Ovary (tissue), 9 donors: ENCODE measurements around the gene COPS6. TPM values are rescaled to one million over a fixed set of nuclear protein-coding genes. Genes with fewer than 3 reads are reported as not detected.

Experiments
- DNase-seq, 5 donors: peaks; one replicate each; pipeline ENCODE4 v3.0.0-alpha.2; 2019 to 2020
- H3K27ac ChIP-seq, 2 donors: fragments of 200-600 bp; one replicate each; pipeline versions ENCODE4 v1.5.1 to v1.8.0; 2019 to 2022
- H3K27me3 ChIP-seq: fragments of 200-600 bp; one replicate; pipeline ENCODE4 v1.8.0; 2022
- H3K36me3 ChIP-seq: fragments of 200-600 bp; sonication (generic); one replicate; pipeline ENCODE4 v1.5.1; 2019
- H3K4me1 ChIP-seq: one replicate; pipeline ENCODE4 v1.8.1; 2013; ENCODE audit warnings: mild to moderate bottlenecking, moderate library complexity; ENCODE audit not compliant: insufficient read depth
- H3K4me3 ChIP-seq: fragments of 200-600 bp; sonication (generic); one replicate; pipeline ENCODE4 v1.5.1; 2017
- H3K9me3 ChIP-seq, 2 donors: fragments of 200-600 bp in 1 of 2; sonication (generic) in 1 of 2; one replicate each; pipeline versions ENCODE4 v1.5.1 to v1.8.1; 2013 to 2019; ENCODE audit warnings: mild to moderate bottlenecking in 1 of 2, moderate library complexity in 1 of 2
- EP300 ChIP-seq: sonication (generic); formaldehyde crosslinking; IDR thresholded peaks from one replicate; pipeline ENCODE4 v1.6.1; 2017; ENCODE audit warnings: antibody characterized with exemption
- POLR2A ChIP-seq: fragments of 450-650 bp; IDR thresholded peaks from one replicate; pipeline ENCODE4 v1.6.1; 2017; ENCODE audit warnings: antibody characterized with exemption, mild to moderate bottlenecking, moderate library complexity
- WGBS, 3 donors: extraction: QIAGEN DNeasy Blood & Tissue Kit in 1 of 3; methylation state at CpG; one replicate each; pipeline versions ENCODE4 v1.1.5 to v1.1.7; 2013 to 2017; 5-methylcytosine and 5-hydroxymethylcytosine counted together
- intact Hi-C, 4 donors: fragments of 100-400 bp; cut with DNase I; formaldehyde crosslinking; loops; one replicate each; pipeline versions ENCODE4 v1.11.0 to v1.15.1; 2022 to 2023
- polyA plus RNA-seq, 2 donors: library from polyadenylated mRNA; stranded (reverse); fragments of 200-250 nt in 1 of 2; fragments of 350-450 nt in 1 of 2; fragmentation: Illumina TruSeq in 1 of 2; extraction: RNeasy Lipid Tissue Mini Kit (QIAGEN cat#74804) in 1 of 2; gene quantifications; one replicate each; pipeline ENCODE4 v1.2.3, GENCODE V29; 2013 to 2014
- total RNA-seq, 7 donors: library from RNA; depleted of rRNA in 2 of 7; stranded (reverse); fragments of >200 nt in 2 of 7; fragmentation: NEBNext Ultra II Directional in 3 of 7; extraction: Animal tissue kit (Norgen Biotek cat#: 25700) in 3 of 7; gene quantifications; one replicate each; pipeline versions ENCODE4 v1.1.0 to v1.2.4, GENCODE V29; 2016 to 2023
- TF ChIP-seq, protein P1 (sequence below), 3 donors: fragments of 450-650 bp in 2 of 3; fragments of 200-600 bp in 1 of 3; IDR thresholded peaks; one replicate each; pipeline versions ENCODE4 v1.5.1 to v1.8.0; 2016 to 2022; ENCODE audit warnings: antibody characterized with exemption in 3 of 3, mild to moderate bottlenecking in 1 of 3
- donor health status: DM: no; HTN: no; CAD: no; lungs with moderate emphysema.
- donor health status: DM: no; HTN: no; CAD: no.
- donor health status: Bipolar disorder and iron deficiency.
- donor health status: DM: yes; HTN: yes; CAD: no.
- donor health status: DM: no; HTN: no; CAD: no.
- donor health status: DM: yes; HTN: yes; CAD: no.

COPS6 gene
- total and polyA plus RNA-seq, 9 donors = 33.6 to 145 (median 98.2) TPM

DNA sequence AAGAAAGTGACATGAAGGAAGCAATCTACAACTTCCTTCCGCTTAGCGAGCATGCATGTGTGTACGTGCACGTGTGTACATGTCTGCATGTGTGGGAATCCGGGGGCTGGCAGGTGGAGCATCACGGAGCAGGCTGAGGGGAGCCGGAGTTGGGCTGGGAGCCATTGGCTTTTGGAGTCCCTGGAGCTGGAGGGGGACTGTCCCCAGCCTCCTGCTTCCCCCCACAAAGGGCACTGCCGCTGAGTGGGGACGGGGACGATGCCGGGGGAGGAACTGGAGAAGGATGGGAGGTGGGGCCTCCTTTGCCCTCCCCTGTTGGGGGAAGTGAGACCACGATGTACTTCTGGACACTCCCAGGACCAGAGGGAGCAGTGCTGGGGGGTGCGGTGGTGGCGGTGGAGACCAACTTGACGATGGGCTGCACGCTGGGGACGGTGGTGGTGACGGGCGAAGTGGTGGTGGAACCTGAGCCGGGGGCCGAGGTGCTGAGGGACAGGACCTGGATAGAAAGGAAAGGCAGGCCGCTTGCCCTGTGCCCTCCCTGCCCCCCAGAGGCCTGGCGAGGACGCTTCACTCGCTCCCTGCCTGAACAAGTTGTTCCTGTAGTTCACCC is 18.5 kb downstream of the COPS6 start:
- 73 to 74% (median 73%) methylated on average over 25 of the region's 25 CpGs for WGBS, 3 donors
- Histone ChIP-seq H3K27me3 (no peaks in the 10 kb centered on the region), H3K9me3 (no peaks in the 10 kb centered on the region), H3K27ac (no peak overlapping the region), H3K4me3 (no peak overlapping the region), H3K36me3 (no peaks in the 10 kb centered on the region), H3K4me1 (no peaks in the 10 kb centered on the region)
- no peak for DNase-seq
- no peak for TF ChIP-seq EP300
- TF ChIP-seq, protein P1, sequence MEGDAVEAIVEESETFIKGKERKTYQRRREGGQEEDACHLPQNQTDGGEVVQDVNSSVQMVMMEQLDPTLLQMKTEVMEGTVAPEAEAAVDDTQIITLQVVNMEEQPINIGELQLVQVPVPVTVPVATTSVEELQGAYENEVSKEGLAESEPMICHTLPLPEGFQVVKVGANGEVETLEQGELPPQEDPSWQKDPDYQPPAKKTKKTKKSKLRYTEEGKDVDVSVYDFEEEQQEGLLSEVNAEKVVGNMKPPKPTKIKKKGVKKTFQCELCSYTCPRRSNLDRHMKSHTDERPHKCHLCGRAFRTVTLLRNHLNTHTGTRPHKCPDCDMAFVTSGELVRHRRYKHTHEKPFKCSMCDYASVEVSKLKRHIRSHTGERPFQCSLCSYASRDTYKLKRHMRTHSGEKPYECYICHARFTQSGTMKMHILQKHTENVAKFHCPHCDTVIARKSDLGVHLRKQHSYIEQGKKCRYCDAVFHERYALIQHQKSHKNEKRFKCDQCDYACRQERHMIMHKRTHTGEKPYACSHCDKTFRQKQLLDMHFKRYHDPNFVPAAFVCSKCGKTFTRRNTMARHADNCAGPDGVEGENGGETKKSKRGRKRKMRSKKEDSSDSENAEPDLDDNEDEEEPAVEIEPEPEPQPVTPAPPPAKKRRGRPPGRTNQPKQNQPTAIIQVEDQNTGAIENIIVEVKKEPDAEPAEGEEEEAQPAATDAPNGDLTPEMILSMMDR (IDR thresholded peaks at IDR 0.05) = no peak
- TF ChIP-seq POLR2A = no peak
- intact Hi-C loops = no loop called here

DNA sequence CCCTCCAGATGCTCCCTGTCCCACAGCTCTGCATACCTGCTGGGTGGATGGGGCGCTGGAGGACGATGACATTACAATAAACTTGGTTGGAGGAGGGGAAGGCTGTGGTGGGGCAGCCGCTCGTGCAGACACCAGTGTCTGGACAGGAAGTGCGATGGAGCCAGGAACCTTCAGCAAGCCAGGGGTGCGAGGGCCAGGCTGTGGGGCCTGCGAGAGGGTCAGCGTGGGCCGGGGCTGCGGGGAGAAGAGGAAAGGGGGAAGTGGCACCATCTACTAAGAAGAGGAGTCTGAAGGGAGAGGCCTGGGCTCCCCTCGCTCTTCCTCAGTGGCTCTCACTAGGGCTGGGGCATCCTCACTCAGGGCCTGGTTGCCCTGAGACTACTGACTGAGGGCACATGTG is 19.1 kb downstream of the COPS6 start:
- Histone ChIP-seq H3K27me3 (no peaks in the 10 kb centered on the region), H3K27ac (no peak overlapping the region), H3K36me3 (no peaks in the 10 kb centered on the region), H3K4me1 (no peaks in the 10 kb centered on the region), H3K4me3 (no peak overlapping the region), H3K9me3 (no peaks in the 10 kb centered on the region)
- TF ChIP-seq, protein P1 (IDR thresholded peaks at IDR 0.05) = no peak
- TF ChIP-seq POLR2A = no peak
- WGBS, 3 donors = 76 to 78% (median 77%) methylated on average over 11 of the region's 11 CpGs
- intact Hi-C loops = no loop called here
- no peak for DNase-seq

DNA sequence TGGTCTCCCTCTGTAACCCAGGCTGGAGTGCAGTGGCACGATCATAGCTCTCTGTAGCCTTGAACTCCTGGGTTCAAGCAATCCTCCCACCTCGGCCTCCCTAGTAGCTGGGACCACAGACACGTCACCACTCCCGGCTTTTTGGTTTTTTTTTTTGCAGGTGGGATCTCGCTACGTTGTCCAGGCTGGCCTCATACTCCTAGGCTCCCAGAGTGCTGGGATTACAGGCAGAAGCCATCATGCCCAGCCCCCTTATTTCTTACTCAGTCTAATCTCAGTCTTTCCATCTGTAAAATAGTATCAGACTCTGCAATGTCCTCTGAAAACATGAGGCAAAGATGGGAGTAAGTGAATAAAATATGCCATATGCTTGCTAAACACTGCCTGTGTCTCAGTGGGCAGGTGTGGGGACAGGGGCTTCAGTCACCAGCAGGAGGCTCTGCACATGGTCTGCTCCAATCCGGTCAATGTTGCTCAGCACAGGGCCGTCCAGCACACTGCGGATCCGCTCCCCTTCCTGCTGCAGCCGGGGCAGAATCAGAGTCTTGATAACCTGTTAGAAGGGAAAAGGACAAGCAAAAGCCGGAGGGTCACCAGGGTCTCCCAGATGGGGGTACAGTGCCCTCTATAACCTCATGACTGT is 20.9 kb downstream of the COPS6 start:
- H3K4me1 ChIP-seq = no peaks in the 10 kb centered on the region
- DNase-seq = no peak
- H3K36me3 ChIP-seq = no peaks in the 10 kb centered on the region
- no peak for TF ChIP-seq POLR2A
- intact Hi-C loops = no loop called here
- WGBS, 3 donors = 68 to 74% (median 73%) methylated on average over 12 of the region's 12 CpGs
- no peaks in the 10 kb centered on the region for H3K27me3 ChIP-seq
- no peak overlapping the region for H3K4me3 ChIP-seq
- H3K9me3 ChIP-seq = no peaks in the 10 kb centered on the region
- H3K27ac ChIP-seq = no peak overlapping the region

DNA sequence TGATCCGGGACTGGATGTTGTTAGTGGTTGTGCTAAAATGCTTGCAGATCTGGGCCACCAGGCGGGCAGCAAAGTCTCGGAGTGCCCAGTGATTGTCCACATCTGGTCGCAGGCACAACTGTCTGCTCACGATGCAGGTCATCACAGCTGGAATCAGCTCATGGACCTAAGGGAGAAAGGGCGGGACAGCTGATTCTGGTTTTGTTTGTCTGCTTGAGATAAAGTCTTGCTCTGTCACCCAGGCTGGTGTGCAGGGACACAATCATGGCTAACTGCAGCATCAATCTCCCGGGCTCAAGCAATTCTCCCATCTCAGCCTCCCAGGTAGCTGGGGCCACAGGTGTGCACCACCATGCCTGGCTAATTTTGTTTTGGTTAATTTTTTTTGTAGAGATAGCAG is 22.4 kb downstream of the COPS6 start:
- Histone ChIP-seq H3K27ac (no peak overlapping the region), H3K27me3 (no peaks in the 10 kb centered on the region), H3K4me1 (no peaks in the 10 kb centered on the region), H3K4me3 (no peak overlapping the region), H3K9me3 (no peaks in the 10 kb centered on the region), H3K36me3 (no peaks in the 10 kb centered on the region)
- TF ChIP-seq, protein P1 (IDR thresholded peaks at IDR 0.05) = no peak
- TF ChIP-seq POLR2A = no peak
- no peak for TF ChIP-seq EP300
- DNase-seq = no peak
- intact Hi-C loops = no loop called here
- WGBS, 3 donors = 86 to 91% (median 88%) methylated on average over 7 of the region's 7 CpGs

DNA sequence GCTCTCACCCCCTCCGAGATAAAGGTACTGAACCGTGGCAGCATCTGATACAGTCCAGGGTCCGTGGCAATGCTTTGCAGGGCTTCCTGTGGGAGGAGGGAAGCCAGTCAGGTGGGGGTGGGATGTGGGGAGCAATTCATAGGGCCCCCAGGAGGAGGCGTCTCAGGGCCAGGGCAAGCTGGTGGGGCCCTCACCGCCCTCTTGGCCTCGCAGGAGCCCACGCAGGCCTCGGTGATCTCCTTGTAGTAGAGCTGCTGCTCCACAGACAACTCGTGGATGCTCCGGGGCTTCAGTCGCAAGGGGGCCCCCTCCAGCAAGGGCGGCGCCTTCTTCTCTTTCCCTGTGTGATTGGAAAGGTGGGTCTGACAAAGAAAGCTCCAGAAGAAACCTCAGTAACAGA is 23.1 kb downstream of the COPS6 start:
- Histone ChIP-seq H3K4me3 (no peak overlapping the region), H3K36me3 (no peaks in the 10 kb centered on the region)
- intact Hi-C loops = no loop called here

More for the DNA sequence above, 23.1 kb downstream of the COPS6 start:
- Histone ChIP-seq H3K9me3 (no peaks in the 10 kb centered on the region), H3K27ac (no peak overlapping the region), H3K4me1 (no peaks in the 10 kb centered on the region), H3K27me3 (no peaks in the 10 kb centered on the region)
- DNase-seq = no peak
- 81 to 85% (median 85%) methylated on average over 13 of the region's 13 CpGs for WGBS, 3 donors
- TF ChIP-seq EP300 (no peak), POLR2A (no peak)
- TF ChIP-seq, protein P1 (IDR thresholded peaks at IDR 0.05) = no peak
